DND-41 (cell line): ENCODE results near the gene TSC2.

Source experiments
- ATAC-seq: fragments of 200-7000 bp; cut with Tn5 transposase; 3 replicates; pipeline ENCODE4 v1.9.1; 2021; ENCODE audit warnings: low read depth; ENCODE audit not compliant: insufficient read depth
- DNase-seq: peaks from one replicate; pipeline ENCODE4 v3.0.0-alpha.2; 2020
- H2AFZ ChIP-seq: 2 replicates; pipeline ENCODE4 v1.6.0; 2012; ENCODE audit warnings: low read depth, low read length
- H3K27ac ChIP-seq: 2 replicates; pipeline ENCODE4 v1.5.1; 2012; ENCODE audit warnings: low read length, inconsistent platforms
- H3K27me3 ChIP-seq: fragments of 200-600 bp; sonication (generic); 2 replicates; pipeline ENCODE4 v1.6.0; 2012; ENCODE audit warnings: low read length, mild to moderate bottlenecking, inconsistent platforms; ENCODE audit not compliant: insufficient read depth, poor library complexity
- H3K36me3 ChIP-seq: 2 replicates; pipeline ENCODE4 v1.5.1; 2012; ENCODE audit warnings: low read length, inconsistent platforms; ENCODE audit not compliant: insufficient read depth
- H3K4me1 ChIP-seq: 2 replicates; pipeline ENCODE4 v1.5.1; 2012; ENCODE audit warnings: mild to moderate bottlenecking, low read length; ENCODE audit not compliant: insufficient read depth
- H3K4me2 ChIP-seq: 2 replicates; pipeline ENCODE4 v1.6.0; 2012; ENCODE audit warnings: mild to moderate bottlenecking, moderate library complexity, low read length, inconsistent platforms; ENCODE audit not compliant: insufficient read depth
- H3K4me3 ChIP-seq, 2 experiments: fragments of 200-600 bp in 1 of 2; shearing (Covaris generic) in 1 of 2; 2 replicates each; pipeline ENCODE4 v1.5.1; 2012 to 2016; ENCODE audit warnings: inconsistent platforms in 2 of 2, low read length in 2 of 2, mild to moderate bottlenecking in 2 of 2, low read depth in 1 of 2, moderate library complexity in 1 of 2
- H3K79me2 ChIP-seq: 2 replicates; pipeline ENCODE4 v1.6.0; 2012; ENCODE audit warnings: low read length, inconsistent platforms; ENCODE audit not compliant: insufficient read depth
- H3K9ac ChIP-seq: 2 replicates; pipeline ENCODE4 v1.6.0; 2012; ENCODE audit warnings: low read depth, mild to moderate bottlenecking, inconsistent platforms, low read length, moderate library complexity
- H3K9me3 ChIP-seq: 2 replicates; pipeline ENCODE4 v1.5.1; 2012; ENCODE audit warnings: low read length, moderate library complexity, mild to moderate bottlenecking, inconsistent platforms; ENCODE audit not compliant: insufficient read depth, severe bottlenecking
- H4K20me1 ChIP-seq: 2 replicates; pipeline ENCODE4 v1.6.0; 2012; ENCODE audit warnings: low read length; ENCODE audit not compliant: insufficient read depth
- EZH2 ChIP-seq: IDR thresholded peaks from 3 replicates; pipeline ENCODE4 v1.6.1; 2012; ENCODE audit warnings: borderline replicate concordance, low read depth, mild to moderate bottlenecking, moderate library complexity, low read length, inconsistent platforms; ENCODE audit not compliant: severe bottlenecking
- TF ChIP-seq, protein P1 (sequence below): IDR thresholded peaks from 2 replicates; pipeline ENCODE4 v1.5.1; 2012; ENCODE audit warnings: borderline replicate concordance, low read length, moderate library complexity, mild to moderate bottlenecking; ENCODE audit not compliant: poor library complexity, severe bottlenecking; ENCODE audit errors: extremely low read depth

The TSC2 gene

GRCh38 chr16:2047330-2048115 lies at the start of gene TSC2, which contains the start of gene NTHL1:
TSS of gene TSC2 (plus strand) at chr16:2047985. CDS start at chr16:2048616, 631 bp downstream.
TSS of gene NTHL1 (minus strand) at chr16:2047834. CDS start at chr16:2047823, 11 bp downstream.
- ATAC-seq (peak; percentile 89), DNase-seq (peak; percentile 95)
- peak within 1 kb of the TSS; percentile 77 for H3K9ac ChIP-seq
- peak within 1 kb of the TSS; percentile 72 for H3K27ac ChIP-seq
- 0 out of 2 replicates have a peak, but pooled peaks cover 2% of the 10 kb centered on the region for H4K20me1 ChIP-seq
- H3K36me3 ChIP-seq: peaks cover 52% of the 10 kb centered on the region
- no peaks in the 10 kb centered on the region for H3K9me3 ChIP-seq
- peaks cover 31% of the 10 kb centered on the region for H3K4me1 ChIP-seq
- H3K4me2 ChIP-seq: peak within 1 kb of the TSS; percentile 78
- H3K79me2 ChIP-seq: peaks cover 36% of the 10 kb centered on the region
- peak within 1 kb of the TSS; percentile 94 for H2AFZ ChIP-seq
- no peaks in the 10 kb centered on the region for H3K27me3 ChIP-seq
- H3K4me3 ChIP-seq: peak within 1 kb of the TSS; percentile 66 to 96
- TF ChIP-seq, protein P1, sequence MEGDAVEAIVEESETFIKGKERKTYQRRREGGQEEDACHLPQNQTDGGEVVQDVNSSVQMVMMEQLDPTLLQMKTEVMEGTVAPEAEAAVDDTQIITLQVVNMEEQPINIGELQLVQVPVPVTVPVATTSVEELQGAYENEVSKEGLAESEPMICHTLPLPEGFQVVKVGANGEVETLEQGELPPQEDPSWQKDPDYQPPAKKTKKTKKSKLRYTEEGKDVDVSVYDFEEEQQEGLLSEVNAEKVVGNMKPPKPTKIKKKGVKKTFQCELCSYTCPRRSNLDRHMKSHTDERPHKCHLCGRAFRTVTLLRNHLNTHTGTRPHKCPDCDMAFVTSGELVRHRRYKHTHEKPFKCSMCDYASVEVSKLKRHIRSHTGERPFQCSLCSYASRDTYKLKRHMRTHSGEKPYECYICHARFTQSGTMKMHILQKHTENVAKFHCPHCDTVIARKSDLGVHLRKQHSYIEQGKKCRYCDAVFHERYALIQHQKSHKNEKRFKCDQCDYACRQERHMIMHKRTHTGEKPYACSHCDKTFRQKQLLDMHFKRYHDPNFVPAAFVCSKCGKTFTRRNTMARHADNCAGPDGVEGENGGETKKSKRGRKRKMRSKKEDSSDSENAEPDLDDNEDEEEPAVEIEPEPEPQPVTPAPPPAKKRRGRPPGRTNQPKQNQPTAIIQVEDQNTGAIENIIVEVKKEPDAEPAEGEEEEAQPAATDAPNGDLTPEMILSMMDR: peak; percentile 34
- no peak for TF ChIP-seq EZH2

GRCh38 chr16:1998360-1998835 lies 49.4 kb upstream of the TSC2 start:
- Histone ChIP-seq H3K36me3 (peaks cover 66% of the 10 kb centered on the region), H4K20me1 (peaks cover 25% of the 10 kb centered on the region; the same call in 1 of the 2 replicates), H3K4me2 (no peak overlapping the region), H2AFZ (no peak overlapping the region), H3K79me2 (peaks cover 2% of the 10 kb centered on the region; the same call in 1 of the 2 replicates), H3K4me3 (no peak overlapping the region), H3K27me3 (no peaks in the 10 kb centered on the region), H3K9ac (no peak overlapping the region), H3K27ac (no peak overlapping the region), H3K9me3 (no peaks in the 10 kb centered on the region), H3K4me1 (no peaks in the 10 kb centered on the region)
- no peak for ATAC-seq
- DNase-seq: no peak
- TF ChIP-seq EZH2: no peak
- TF ChIP-seq, protein P1: no peak

DNA sequence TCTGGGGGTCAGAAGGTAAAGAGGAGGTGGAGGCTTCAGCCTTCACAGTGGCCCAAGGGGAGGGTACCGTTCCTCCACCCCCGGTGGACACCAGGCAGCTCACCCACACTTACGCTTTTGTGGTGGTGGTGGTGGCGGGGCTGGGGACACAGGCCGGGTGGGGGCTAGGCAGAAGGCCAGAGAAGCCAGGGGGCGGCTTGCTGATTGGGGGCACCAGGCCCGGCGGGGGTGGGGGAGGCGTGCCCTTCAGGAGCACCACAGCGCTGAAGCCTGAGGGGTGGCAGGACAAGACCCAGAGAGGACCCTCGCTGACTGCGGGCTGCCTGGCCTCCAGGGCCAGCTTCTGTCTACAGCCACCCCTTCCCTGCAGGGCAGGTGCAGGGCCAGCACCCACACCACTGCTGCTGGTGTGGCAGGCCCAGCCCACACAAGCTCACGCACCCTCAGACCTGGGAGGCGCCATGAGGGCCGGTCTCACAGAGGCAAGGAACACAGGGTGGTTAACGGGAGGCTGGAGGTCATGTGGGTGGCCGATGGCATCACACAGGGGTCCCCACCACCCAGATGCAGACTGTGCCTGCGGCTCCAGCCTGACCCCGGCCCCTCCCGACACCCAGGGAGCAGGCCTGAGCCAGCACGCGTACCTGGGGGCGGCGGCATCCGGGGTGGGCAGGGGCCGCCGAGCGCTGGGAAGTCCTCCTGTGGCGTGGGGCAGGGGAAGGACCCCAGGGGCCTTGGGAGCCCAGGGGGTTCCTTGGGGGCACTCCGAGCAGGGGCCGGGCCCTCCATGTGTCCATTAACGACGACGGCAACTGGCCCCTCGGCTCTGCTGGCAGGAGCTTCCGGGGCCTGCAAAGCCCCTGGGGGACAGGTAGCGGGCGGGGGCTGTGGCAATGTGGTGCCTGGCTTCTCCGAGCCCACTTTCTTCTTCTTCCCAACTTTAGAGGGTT lies 48.7 kb upstream of the TSC2 start:
- Histone ChIP-seq H4K20me1 (peaks cover 33% of the 10 kb centered on the region), H3K4me3 (no peak overlapping the region), H3K4me1 (no peaks in the 10 kb centered on the region), H3K4me2 (no peak overlapping the region), H3K9ac (no peak overlapping the region), H3K36me3 (peaks cover 73% of the 10 kb centered on the region), H3K27ac (no peak overlapping the region), H3K27me3 (no peaks in the 10 kb centered on the region), H3K79me2 (peaks cover 9% of the 10 kb centered on the region), H3K9me3 (no peaks in the 10 kb centered on the region), H2AFZ (no peak overlapping the region)
- TF ChIP-seq EZH2: no peak
- TF ChIP-seq, protein P1: no peak
- no peak for ATAC-seq
- DNase-seq: no peak
